GM12872 (cell line): Measurements from ENCODE around the gene HYAL3.

Experiments used
- CTCF ChIP-seq: IDR thresholded peaks from 3 replicates; pipeline ENCODE4 v1.5.1; 2011; ENCODE audit warnings: low read depth, mild to moderate bottlenecking, low read length, moderate library complexity; ENCODE audit not compliant: insufficient read depth

HYAL3 gene

GRCh38 chr3:50272911-50273688 lies 26.1 kb downstream of the HYAL3 start:
- peak; percentile 95 for TF ChIP-seq CTCF

- no peak for TF ChIP-seq CTCF
Measured at GRCh38 chr3:50271314-50271936, 27.8 kb downstream of the HYAL3 start.

GRCh38 chr3:50270422-50271224 lies 28.6 kb downstream of the HYAL3 start:
- TF ChIP-seq CTCF, result no peak

- no peak for TF ChIP-seq CTCF
Measured at GRCh38 chr3:50269977-50270413, 29.2 kb downstream of the HYAL3 start.

GRCh38 chr3:50269460-50269859 lies 29.7 kb downstream of the HYAL3 start:
- no peak for TF ChIP-seq CTCF

- no peak for TF ChIP-seq CTCF
Measured at GRCh38 chr3:50268703-50269451, 30.3 kb downstream of the HYAL3 start, which contains the start of gene SEMA3B. SEMA3B (plus strand) TSS chr3:50269147; CDS start chr3:50269241, 94 bp downstream.
